A549 (cell line): ENCODE data around the gene SPATA16.

Source experiments
- CEBPB ChIP-seq, 2 experiments: fragments of >200 bp in 1 of 2; sonication (Bioruptor Twin) in 1 of 2; formaldehyde crosslinking in 1 of 2; IDR thresholded peaks; 2 replicates each; pipeline ENCODE4 v1.6.1; 2012 to 2016
- MAFK ChIP-seq: fragments of 450-650 bp; IDR thresholded peaks from 2 replicates; pipeline ENCODE4 v1.6.1; 2014; ENCODE audit not compliant: partially characterized antibody
- MYC ChIP-seq: IDR thresholded peaks from 2 replicates; pipeline ENCODE4 v1.6.1; 2012; ENCODE audit warnings: mild to moderate bottlenecking, inconsistent platforms, low read length, improper control_type of control experiment, borderline replicate concordance
- POLR2A ChIP-seq: IDR thresholded peaks from 2 replicates; pipeline ENCODE4 v1.6.1; 2012; ENCODE audit warnings: mild to moderate bottlenecking, low read length
- RFX5 ChIP-seq: fragments of 450-650 bp; IDR thresholded peaks from 2 replicates; pipeline ENCODE4 v1.7.1; 2014; ENCODE audit warnings: antibody characterized with exemption, mild to moderate bottlenecking, moderate library complexity
- TF ChIP-seq, protein P1 (sequence below): fragments of 200-600 bp; sonication (generic); IDR thresholded peaks from 2 replicates; pipeline ENCODE4 v1.6.1; 2016; ENCODE audit warnings: antibody characterized with exemption, mild to moderate bottlenecking, moderate library complexity
- TF ChIP-seq, protein P2 (sequence below): fragments of >200 bp; sonication (Bioruptor Twin); formaldehyde crosslinking; IDR thresholded peaks from 3 replicates; pipeline ENCODE4 v1.5.1; 2016
- TF ChIP-seq, protein P3 (sequence below): IDR thresholded peaks from 2 replicates; pipeline ENCODE4 v1.6.1; 2012

DNA sequence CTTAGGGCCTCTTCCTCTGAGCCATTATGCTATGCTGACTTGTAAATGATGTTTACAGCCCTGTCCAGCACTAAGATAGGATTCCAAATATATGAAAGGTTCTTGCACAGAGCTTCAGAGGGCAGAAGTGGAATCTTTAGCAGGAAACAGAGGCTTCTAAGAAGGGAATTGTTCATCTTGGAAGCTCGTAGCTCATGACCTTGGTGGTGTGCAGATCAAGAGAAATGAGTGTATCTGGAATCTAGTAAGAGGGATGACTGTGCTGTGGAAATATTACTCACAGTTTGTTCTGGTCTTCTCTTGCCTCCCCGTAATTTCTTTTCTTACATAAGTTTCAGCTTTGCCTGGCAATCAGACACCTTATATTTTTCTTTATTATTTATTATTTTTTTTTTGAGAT, 175.8 kb downstream of the SPATA16 start:
- TF ChIP-seq, protein P1, sequence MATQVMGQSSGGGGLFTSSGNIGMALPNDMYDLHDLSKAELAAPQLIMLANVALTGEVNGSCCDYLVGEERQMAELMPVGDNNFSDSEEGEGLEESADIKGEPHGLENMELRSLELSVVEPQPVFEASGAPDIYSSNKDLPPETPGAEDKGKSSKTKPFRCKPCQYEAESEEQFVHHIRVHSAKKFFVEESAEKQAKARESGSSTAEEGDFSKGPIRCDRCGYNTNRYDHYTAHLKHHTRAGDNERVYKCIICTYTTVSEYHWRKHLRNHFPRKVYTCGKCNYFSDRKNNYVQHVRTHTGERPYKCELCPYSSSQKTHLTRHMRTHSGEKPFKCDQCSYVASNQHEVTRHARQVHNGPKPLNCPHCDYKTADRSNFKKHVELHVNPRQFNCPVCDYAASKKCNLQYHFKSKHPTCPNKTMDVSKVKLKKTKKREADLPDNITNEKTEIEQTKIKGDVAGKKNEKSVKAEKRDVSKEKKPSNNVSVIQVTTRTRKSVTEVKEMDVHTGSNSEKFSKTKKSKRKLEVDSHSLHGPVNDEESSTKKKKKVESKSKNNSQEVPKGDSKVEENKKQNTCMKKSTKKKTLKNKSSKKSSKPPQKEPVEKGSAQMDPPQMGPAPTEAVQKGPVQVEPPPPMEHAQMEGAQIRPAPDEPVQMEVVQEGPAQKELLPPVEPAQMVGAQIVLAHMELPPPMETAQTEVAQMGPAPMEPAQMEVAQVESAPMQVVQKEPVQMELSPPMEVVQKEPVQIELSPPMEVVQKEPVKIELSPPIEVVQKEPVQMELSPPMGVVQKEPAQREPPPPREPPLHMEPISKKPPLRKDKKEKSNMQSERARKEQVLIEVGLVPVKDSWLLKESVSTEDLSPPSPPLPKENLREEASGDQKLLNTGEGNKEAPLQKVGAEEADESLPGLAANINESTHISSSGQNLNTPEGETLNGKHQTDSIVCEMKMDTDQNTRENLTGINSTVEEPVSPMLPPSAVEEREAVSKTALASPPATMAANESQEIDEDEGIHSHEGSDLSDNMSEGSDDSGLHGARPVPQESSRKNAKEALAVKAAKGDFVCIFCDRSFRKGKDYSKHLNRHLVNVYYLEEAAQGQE = no peak
- TF ChIP-seq, protein P2, sequence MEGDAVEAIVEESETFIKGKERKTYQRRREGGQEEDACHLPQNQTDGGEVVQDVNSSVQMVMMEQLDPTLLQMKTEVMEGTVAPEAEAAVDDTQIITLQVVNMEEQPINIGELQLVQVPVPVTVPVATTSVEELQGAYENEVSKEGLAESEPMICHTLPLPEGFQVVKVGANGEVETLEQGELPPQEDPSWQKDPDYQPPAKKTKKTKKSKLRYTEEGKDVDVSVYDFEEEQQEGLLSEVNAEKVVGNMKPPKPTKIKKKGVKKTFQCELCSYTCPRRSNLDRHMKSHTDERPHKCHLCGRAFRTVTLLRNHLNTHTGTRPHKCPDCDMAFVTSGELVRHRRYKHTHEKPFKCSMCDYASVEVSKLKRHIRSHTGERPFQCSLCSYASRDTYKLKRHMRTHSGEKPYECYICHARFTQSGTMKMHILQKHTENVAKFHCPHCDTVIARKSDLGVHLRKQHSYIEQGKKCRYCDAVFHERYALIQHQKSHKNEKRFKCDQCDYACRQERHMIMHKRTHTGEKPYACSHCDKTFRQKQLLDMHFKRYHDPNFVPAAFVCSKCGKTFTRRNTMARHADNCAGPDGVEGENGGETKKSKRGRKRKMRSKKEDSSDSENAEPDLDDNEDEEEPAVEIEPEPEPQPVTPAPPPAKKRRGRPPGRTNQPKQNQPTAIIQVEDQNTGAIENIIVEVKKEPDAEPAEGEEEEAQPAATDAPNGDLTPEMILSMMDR = no peak
- TF ChIP-seq POLR2A = no peak
- no peak for TF ChIP-seq MYC
- TF ChIP-seq MAFK = no peak
- TF ChIP-seq, protein P3, sequence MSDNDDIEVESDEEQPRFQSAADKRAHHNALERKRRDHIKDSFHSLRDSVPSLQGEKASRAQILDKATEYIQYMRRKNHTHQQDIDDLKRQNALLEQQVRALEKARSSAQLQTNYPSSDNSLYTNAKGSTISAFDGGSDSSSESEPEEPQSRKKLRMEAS = no peak
- TF ChIP-seq CEBPB (IDR thresholded peaks at IDR 0.05) = no peak
- TF ChIP-seq RFX5 = no peak
